Omental fat pad (tissue), 4 donors: ENCODE data around the gene BCR. TPM values are rescaled to one million over a fixed set of nuclear protein-coding genes. Genes with fewer than 3 reads are reported as not detected.

Source experiments
- ATAC-seq: fragments of 150-250 bp; one replicate; pipeline ENCODE4 v1.9.1; 2016; ENCODE audit warnings: mild to moderate bottlenecking, moderate library complexity; ENCODE audit not compliant: low FRiP score
- DNase-seq: peaks from one replicate; pipeline ENCODE4 v3.0.0-alpha.2; 2019; ENCODE audit warnings: low spot score
- CTCF ChIP-seq, 3 donors: fragments of 450-650 bp; IDR thresholded peaks; one replicate each; pipeline ENCODE4 v1.5.1; 2016 to 2017; ENCODE audit warnings: antibody characterized with exemption in 3 of 3, mild to moderate bottlenecking in 3 of 3, moderate library complexity in 2 of 3
- total RNA-seq, 4 donors: library from RNA; depleted of rRNA; stranded (reverse); fragments of >200 nt; gene quantifications; one replicate each; pipeline ENCODE4 v1.1.0, GENCODE V29; 2016

Gene BCR
- total RNA-seq, 4 donors from 2014 or later: 34.8 to 128 (median 51.4) TPM

GRCh38 chr22:23144932-23145877 is 35.1 kb upstream of the BCR start, which contains the start of gene RAB36:
RAB36 (plus strand) TSS chr22:23145477; CDS start chr22:23146617, 1,140 bp downstream.
- DNase-seq (peak; percentile 96), ATAC-seq (peak; percentile 91)
- TF ChIP-seq CTCF (IDR thresholded peaks at IDR 0.05): no peak

- no peak for DNase-seq
- ATAC-seq: no peak
- TF ChIP-seq CTCF (IDR thresholded peaks at IDR 0.05): no peak
These were observed 34.3 kb upstream of the BCR start for GRCh38 chr22:23145878-23146470.

- TF ChIP-seq CTCF (IDR thresholded peaks at IDR 0.05): no peak
- DNase-seq: no peak
- no peak for ATAC-seq
These were observed 33.7 kb upstream of the BCR start for GRCh38 chr22:23146478-23147205.

GRCh38 chr22:23147617-23148387 is 32.5 kb upstream of the BCR start:
- no peak for TF ChIP-seq CTCF (IDR thresholded peaks at IDR 0.05)
- ATAC-seq (no peak), DNase-seq (no peak)

- DNase-seq (no peak), ATAC-seq (no peak)
- no peak for TF ChIP-seq CTCF (IDR thresholded peaks at IDR 0.05)
These were observed 30.5 kb upstream of the BCR start for GRCh38 chr22:23149743-23150238.

- ATAC-seq: no peak
- TF ChIP-seq CTCF (IDR thresholded peaks at IDR 0.05): no peak
These were observed 29.5 kb upstream of the BCR start for GRCh38 chr22:23150762-23151161.

More at GRCh38 chr22:23150762-23151161, 29.5 kb upstream of the BCR start:
- DNase-seq: no peak
